ENCODE measurements around the gene INPP5J.
"Not testable (repeated sequence)": the region's sequence is repeated elsewhere in the genome, so short reads cannot be mapped to it uniquely, and the experiment has no call there.

Gene INPP5J

GRCh38 chr22:31170971-31171370 lies 48.2 kb downstream of the INPP5J start:
- DNase-seq (ENCODE audit: low read depth): no peak
- no peak overlapping the region for H3K4me3 ChIP-seq (ENCODE audit: low read depth, low read length)
- TF ChIP-seq MAX (IDR thresholded peaks at IDR 0.05; ENCODE audit: low read depth, low read length): no peak
- TF ChIP-seq CTCF (IDR thresholded peaks at IDR 0.05; ENCODE audit: low read depth, low read length): no peak
- TF ChIP-seq MYC (IDR thresholded peaks at IDR 0.05; ENCODE audit: low read depth, low read length): no peak
- TF ChIP-seq POLR2A (IDR thresholded peaks at IDR 0.05; ENCODE audit: extremely low read depth, insufficient read length): no peak

GRCh38 chr22:31171734-31172133 lies 49.0 kb downstream of the INPP5J start:
- DNase-seq (ENCODE audit: low read depth): not testable (repeated sequence)

GRCh38 chr22:31173386-31174145 lies 50.8 kb downstream of the INPP5J start:
- TF ChIP-seq MAX (IDR thresholded peaks at IDR 0.05; ENCODE audit: low read depth, low read length) (no peak), CTCF (IDR thresholded peaks at IDR 0.05; ENCODE audit: low read depth, low read length) (no peak), POLR2A (IDR thresholded peaks at IDR 0.05; ENCODE audit: extremely low read depth, insufficient read length) (no peak), MYC (IDR thresholded peaks at IDR 0.05; ENCODE audit: low read depth, low read length) (no peak)
- DNase-seq (ENCODE audit: low read depth): no peak
- H3K4me3 ChIP-seq (ENCODE audit: low read depth, low read length): no peak overlapping the region

More at GRCh38 chr22:31171734-31172133, 49.0 kb downstream of the INPP5J start:
- not testable (repeated sequence) for H3K4me3 ChIP-seq (ENCODE audit: low read depth, low read length)

GRCh38 chr22:31176923-31177322 lies 54.2 kb downstream of the INPP5J start:
- DNase-seq (ENCODE audit: low read depth): no peak
- TF ChIP-seq MYC (IDR thresholded peaks at IDR 0.05; ENCODE audit: low read depth, low read length) (no peak), POLR2A (IDR thresholded peaks at IDR 0.05; ENCODE audit: extremely low read depth, insufficient read length) (no peak), MAX (IDR thresholded peaks at IDR 0.05; ENCODE audit: low read depth, low read length) (no peak), CTCF (IDR thresholded peaks at IDR 0.05; ENCODE audit: low read depth, low read length) (no peak)
- H3K4me3 ChIP-seq (ENCODE audit: low read depth, low read length): no peak overlapping the region

- DNase-seq (ENCODE audit: low read depth): no peak
- H3K4me3 ChIP-seq (ENCODE audit: low read depth, low read length): no peak overlapping the region
- TF ChIP-seq CTCF (IDR thresholded peaks at IDR 0.05; ENCODE audit: low read depth, low read length) (no peak), POLR2A (IDR thresholded peaks at IDR 0.05; ENCODE audit: extremely low read depth, insufficient read length) (no peak), MYC (IDR thresholded peaks at IDR 0.05; ENCODE audit: low read depth, low read length) (no peak), MAX (IDR thresholded peaks at IDR 0.05; ENCODE audit: low read depth, low read length) (no peak)
Measured at GRCh38 chr22:31177420-31178162, 54.8 kb downstream of the INPP5J start.

- TF ChIP-seq MAX (IDR thresholded peaks at IDR 0.05; ENCODE audit: low read depth, low read length) (no peak), POLR2A (IDR thresholded peaks at IDR 0.05; ENCODE audit: extremely low read depth, insufficient read length) (no peak), CTCF (IDR thresholded peaks at IDR 0.05; ENCODE audit: low read depth, low read length) (no peak), MYC (IDR thresholded peaks at IDR 0.05; ENCODE audit: low read depth, low read length) (no peak)
- no peak for DNase-seq (ENCODE audit: low read depth)
- H3K4me3 ChIP-seq (ENCODE audit: low read depth, low read length): no peak overlapping the region
Measured at GRCh38 chr22:31178859-31179258, 56.1 kb downstream of the INPP5J start.
